Activated CD8-positive, alpha-beta T cell treated with anti-CD3 and anti-CD28 coated beads for 36 hours (primary cell): ENCODE data around the gene EYS. TPM values are rescaled to one million over a fixed set of nuclear protein-coding genes. Genes with fewer than 3 reads are reported as not detected.

ENCODE experiments used
- ATAC-seq: fragments of 200-7000 bp; cut with Tn5 transposase; one replicate; pipeline ENCODE4 v1.10.0; 2021; ENCODE audit warnings: mild to moderate bottlenecking, moderate library complexity
- CTCF ChIA-PET: fragments of 350-600 bp; sonication (Branson Sonifier 250); formaldehyde crosslinking; loops from one replicate; lab custom pipeline; 2021; ENCODE audit warnings: antibody characterized with exemption; lab: Charles Lee
- POLR2A ChIA-PET: fragments of 350-600 bp; sonication (Branson Sonifier 250); formaldehyde crosslinking; loops from one replicate; lab custom pipeline; 2021; ENCODE audit warnings: antibody characterized with exemption; lab: Charles Lee
- DNase-seq: peaks from one replicate; pipeline ENCODE4 v3.0.0-alpha.2; 2020
- H3K27ac Mint-ChIP-seq: one replicate; pipeline ENCODE4 v1.8.0; 2021; ENCODE audit warnings: mild to moderate bottlenecking, mixed read lengths
- H3K27me3 Mint-ChIP-seq: one replicate; pipeline ENCODE4 v1.8.0; 2021; ENCODE audit warnings: mixed read lengths
- H3K36me3 Mint-ChIP-seq: one replicate; pipeline ENCODE4 v1.8.0; 2021; ENCODE audit warnings: low read depth, mixed read lengths
- H3K4me1 Mint-ChIP-seq: one replicate; pipeline ENCODE4 v1.8.0; 2021; ENCODE audit warnings: low read depth, mixed read lengths
- H3K4me3 Mint-ChIP-seq: one replicate; pipeline ENCODE4 v1.8.0; 2021; ENCODE audit warnings: mild to moderate bottlenecking, moderate library complexity, mixed read lengths
- H3K9me3 Mint-ChIP-seq: one replicate; pipeline ENCODE4 v1.8.0; 2021; ENCODE audit warnings: mixed read lengths
- intact Hi-C: fragments of 100-400 bp; cut with micrococcal nuclease; formaldehyde crosslinking; loops from one replicate; pipeline ENCODE4 v1.10.0; 2022
- total RNA-seq, 2 experiments: library from RNA; stranded (reverse); gene quantifications; one replicate each; pipeline ENCODE4 v1.2.3, GENCODE V29; 2021
- TF ChIP-seq, protein P1 (sequence below): fragments of 200-600 bp; IDR thresholded peaks from one replicate; pipeline ENCODE4 v1.8.0; 2022; ENCODE audit warnings: antibody characterized with exemption, mild to moderate bottlenecking

The EYS gene
- total RNA-seq, 2 experiments from 2014 or later: not detected

DNA sequence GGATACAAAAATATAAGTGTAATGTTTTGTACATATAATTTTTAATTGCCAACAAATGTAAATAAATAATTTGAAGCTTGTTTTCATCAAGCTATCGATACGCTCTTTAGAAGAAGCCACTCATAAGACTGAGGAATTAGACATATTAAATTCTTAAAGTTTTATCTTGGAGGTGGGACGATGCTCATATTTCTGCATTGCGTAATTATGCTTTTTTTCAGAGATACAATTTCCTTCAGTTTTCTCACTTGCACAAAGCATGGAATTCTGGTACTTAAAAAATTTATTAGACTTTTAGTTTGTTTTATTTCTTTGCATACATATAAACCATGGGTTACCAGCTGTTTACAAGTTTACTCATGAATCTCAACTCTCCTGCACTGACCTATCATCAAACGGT lies 980.0 kb downstream of the EYS start:
- H3K4me1 Mint-ChIP-seq: no peaks in the 10 kb centered on the region
- intact Hi-C loops: no loop called here
- DNase-seq: no peak
- ChIA-PET CTCF (no interaction called here), POLR2A (no interaction called here)
- no peak for ATAC-seq
- no peaks in the 10 kb centered on the region for H3K27me3 Mint-ChIP-seq
- H3K27ac Mint-ChIP-seq: no peak overlapping the region
- no peaks in the 10 kb centered on the region for H3K36me3 Mint-ChIP-seq
- no peak overlapping the region for H3K4me3 Mint-ChIP-seq
- TF ChIP-seq, protein P1, sequence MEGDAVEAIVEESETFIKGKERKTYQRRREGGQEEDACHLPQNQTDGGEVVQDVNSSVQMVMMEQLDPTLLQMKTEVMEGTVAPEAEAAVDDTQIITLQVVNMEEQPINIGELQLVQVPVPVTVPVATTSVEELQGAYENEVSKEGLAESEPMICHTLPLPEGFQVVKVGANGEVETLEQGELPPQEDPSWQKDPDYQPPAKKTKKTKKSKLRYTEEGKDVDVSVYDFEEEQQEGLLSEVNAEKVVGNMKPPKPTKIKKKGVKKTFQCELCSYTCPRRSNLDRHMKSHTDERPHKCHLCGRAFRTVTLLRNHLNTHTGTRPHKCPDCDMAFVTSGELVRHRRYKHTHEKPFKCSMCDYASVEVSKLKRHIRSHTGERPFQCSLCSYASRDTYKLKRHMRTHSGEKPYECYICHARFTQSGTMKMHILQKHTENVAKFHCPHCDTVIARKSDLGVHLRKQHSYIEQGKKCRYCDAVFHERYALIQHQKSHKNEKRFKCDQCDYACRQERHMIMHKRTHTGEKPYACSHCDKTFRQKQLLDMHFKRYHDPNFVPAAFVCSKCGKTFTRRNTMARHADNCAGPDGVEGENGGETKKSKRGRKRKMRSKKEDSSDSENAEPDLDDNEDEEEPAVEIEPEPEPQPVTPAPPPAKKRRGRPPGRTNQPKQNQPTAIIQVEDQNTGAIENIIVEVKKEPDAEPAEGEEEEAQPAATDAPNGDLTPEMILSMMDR: no peak
- H3K9me3 Mint-ChIP-seq: peaks cover 13% of the 10 kb centered on the region

DNA sequence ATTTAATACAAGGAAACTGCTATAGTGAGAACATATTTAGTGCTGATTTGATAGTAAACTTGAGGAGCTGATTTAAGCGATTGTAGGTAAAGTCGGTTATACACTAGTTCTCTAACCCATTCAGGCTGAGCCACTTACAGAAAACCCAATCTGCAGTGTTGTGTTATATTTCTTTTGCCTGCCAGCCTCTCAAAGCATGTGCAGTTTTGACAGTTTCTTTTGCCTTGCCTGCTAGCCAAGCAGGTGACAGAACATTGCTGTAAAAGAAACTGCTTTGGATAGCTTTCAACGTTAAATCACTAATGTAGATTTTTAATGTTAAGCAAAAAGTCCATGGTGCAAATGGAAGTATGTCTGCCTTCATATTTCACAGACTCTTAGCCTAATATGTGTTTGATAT lies 982.9 kb downstream of the EYS start:
- DNase-seq: no peak
- Mint-ChIP-seq H3K27ac (no peak overlapping the region), H3K36me3 (no peaks in the 10 kb centered on the region), H3K4me3 (no peak overlapping the region), H3K9me3 (peaks cover 7% of the 10 kb centered on the region), H3K27me3 (no peaks in the 10 kb centered on the region), H3K4me1 (no peaks in the 10 kb centered on the region)
- intact Hi-C loops: no loop called here
- no peak for ATAC-seq
- TF ChIP-seq, protein P1: no peak
- ChIA-PET POLR2A (no interaction called here), CTCF (no interaction called here)

DNA sequence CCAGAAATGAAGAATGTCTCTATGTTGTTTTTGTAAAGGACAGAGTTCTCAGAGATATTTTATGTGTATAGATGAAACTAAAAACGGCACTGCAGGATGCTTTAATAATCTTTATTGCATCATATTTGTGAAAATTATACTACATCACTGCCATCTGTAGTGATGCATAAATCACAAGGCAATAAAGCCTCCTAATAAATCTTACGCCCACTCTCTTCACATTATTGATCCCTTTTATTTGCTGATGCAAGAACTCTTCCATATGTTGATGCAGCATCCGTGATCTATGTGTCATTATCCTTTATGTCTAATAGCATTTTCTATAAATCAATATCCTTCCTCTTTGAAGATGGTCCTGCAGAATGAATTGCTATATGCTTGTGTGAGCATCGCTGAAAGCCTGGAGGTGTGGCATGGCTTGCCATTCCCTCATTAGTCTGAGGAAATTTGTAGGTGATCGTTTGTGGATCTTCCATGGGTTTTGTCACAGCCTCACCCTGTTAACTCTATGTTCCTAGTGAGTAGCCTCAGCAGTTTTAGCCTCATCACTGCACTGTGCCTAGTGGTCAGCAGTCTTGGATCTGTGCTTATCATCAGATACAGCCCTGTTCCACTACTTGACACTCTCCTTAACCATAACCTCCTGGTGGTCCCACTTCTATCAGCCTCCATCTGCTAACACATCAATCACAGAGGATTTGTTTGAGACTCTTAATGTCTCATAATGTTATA lies 983.5 kb downstream of the EYS start:
- peaks cover 7% of the 10 kb centered on the region for H3K9me3 Mint-ChIP-seq
- no peaks in the 10 kb centered on the region for H3K36me3 Mint-ChIP-seq
- TF ChIP-seq, protein P1: no peak
- no peak overlapping the region for H3K27ac Mint-ChIP-seq
- H3K4me3 Mint-ChIP-seq: no peak overlapping the region
- ChIA-PET CTCF (no interaction called here), POLR2A (no interaction called here)
- no peaks in the 10 kb centered on the region for H3K4me1 Mint-ChIP-seq
- no peak for ATAC-seq
- no peaks in the 10 kb centered on the region for H3K27me3 Mint-ChIP-seq
- intact Hi-C loops: no loop called here
- no peak for DNase-seq

DNA sequence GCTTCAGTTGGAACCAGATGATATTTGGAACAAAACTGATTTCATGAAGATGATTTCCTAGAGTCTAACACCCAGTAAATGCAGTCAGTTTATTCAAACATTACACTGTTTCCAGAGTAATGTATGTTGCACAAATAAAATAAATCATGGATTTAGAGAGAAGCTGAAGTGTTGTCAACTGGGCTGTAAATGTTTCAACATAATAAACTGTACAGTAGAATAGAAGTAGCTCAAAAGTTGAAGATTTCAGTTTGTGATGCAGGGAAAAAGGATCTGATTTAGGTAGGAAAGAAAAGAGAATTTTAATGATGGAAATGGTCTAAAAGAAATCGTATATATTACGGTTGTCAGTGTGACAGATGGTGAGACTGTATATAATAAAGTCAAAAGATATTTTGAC lies 985.2 kb downstream of the EYS start:
- ChIA-PET CTCF (no interaction called here), POLR2A (no interaction called here)
- Mint-ChIP-seq H3K27ac (no peak overlapping the region), H3K4me3 (no peak overlapping the region), H3K4me1 (no peaks in the 10 kb centered on the region), H3K9me3 (peaks cover 7% of the 10 kb centered on the region), H3K27me3 (no peaks in the 10 kb centered on the region), H3K36me3 (no peaks in the 10 kb centered on the region)
- intact Hi-C loops: no loop called here
- ATAC-seq (no peak), DNase-seq (no peak)
- TF ChIP-seq, protein P1: no peak

DNA sequence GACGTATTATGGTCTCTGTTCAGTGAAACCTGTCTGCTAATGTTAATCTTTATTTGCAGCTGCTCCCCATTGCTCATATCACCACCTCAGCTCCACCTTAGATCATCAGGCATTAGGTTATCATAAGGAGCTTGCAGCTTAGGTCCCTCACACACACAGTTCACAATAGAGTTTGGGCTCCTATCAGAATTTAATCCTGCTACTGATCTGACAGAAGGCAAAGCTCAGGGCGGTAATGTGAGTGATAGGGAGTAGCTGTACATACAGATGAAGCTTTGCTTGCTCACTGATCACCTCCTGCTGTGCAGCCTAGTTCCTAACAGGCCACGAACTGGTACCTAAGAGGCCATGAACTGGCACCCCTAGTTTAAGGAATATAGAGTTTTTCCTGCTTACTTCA lies 989.7 kb downstream of the EYS start:
- DNase-seq (no peak), ATAC-seq (no peak)
- Mint-ChIP-seq H3K4me3 (no peak overlapping the region), H3K4me1 (no peaks in the 10 kb centered on the region), H3K27me3 (no peaks in the 10 kb centered on the region), H3K9me3 (peaks cover 7% of the 10 kb centered on the region), H3K36me3 (no peaks in the 10 kb centered on the region), H3K27ac (no peak overlapping the region)
- TF ChIP-seq, protein P1: no peak
- POLR2A ChIA-PET: no interaction called here
- intact Hi-C loops: no loop called here
- CTCF ChIA-PET: no interaction called here
